22Rv1 (cell line): ENCODE data around the gene FAM168A.

Experiments
- CTCF ChIP-seq: fragments of 450-650 bp; IDR thresholded peaks from 2 replicates; pipeline ENCODE4 v1.5.1; 2017; ENCODE audit warnings: mild to moderate bottlenecking
- ZFX ChIP-seq: fragments of 450-650 bp; IDR thresholded peaks from 2 replicates; pipeline ENCODE4 v1.6.1; 2017; ENCODE audit warnings: antibody characterized with exemption, borderline replicate concordance

- TF ChIP-seq CTCF = no peak
- no peak for TF ChIP-seq ZFX
Measured at GRCh38 chr11:73524774-73525173, 73.1 kb downstream of the FAM168A start.
